GM12801 (cell line): ENCODE measurements around the gene ATXN10.

Experiments
- TF ChIP-seq, protein P1 (sequence below): IDR thresholded peaks from one replicate; pipeline ENCODE4 v1.5.1; 2011; ENCODE audit warnings: control low read depth; ENCODE audit not compliant: insufficient read length; ENCODE audit errors: extremely low read depth

ATXN10 gene

DNA sequence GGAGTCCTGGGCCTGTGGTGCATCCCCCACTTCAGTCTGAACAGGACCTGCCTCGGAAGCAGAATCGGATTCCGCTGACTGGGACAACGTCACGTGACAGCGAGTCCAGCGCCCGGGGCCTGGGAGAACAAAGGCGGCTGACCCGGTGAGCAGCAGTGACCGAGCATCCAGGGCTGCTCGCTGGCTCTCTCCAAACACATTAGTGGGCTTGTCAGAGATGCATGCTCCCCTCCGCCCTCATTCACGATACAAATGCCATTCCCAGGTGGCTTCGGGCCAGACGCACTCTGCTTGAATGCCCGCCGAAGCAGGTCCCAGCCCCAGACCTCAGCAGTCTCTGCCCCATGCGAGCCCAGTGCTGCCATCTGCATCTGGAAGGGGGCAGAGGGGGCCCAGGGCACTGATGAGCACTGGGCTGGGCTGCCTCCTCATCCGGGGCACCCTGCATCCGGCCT is 214.3 kb downstream of the ATXN10 start:
- TF ChIP-seq, protein P1, sequence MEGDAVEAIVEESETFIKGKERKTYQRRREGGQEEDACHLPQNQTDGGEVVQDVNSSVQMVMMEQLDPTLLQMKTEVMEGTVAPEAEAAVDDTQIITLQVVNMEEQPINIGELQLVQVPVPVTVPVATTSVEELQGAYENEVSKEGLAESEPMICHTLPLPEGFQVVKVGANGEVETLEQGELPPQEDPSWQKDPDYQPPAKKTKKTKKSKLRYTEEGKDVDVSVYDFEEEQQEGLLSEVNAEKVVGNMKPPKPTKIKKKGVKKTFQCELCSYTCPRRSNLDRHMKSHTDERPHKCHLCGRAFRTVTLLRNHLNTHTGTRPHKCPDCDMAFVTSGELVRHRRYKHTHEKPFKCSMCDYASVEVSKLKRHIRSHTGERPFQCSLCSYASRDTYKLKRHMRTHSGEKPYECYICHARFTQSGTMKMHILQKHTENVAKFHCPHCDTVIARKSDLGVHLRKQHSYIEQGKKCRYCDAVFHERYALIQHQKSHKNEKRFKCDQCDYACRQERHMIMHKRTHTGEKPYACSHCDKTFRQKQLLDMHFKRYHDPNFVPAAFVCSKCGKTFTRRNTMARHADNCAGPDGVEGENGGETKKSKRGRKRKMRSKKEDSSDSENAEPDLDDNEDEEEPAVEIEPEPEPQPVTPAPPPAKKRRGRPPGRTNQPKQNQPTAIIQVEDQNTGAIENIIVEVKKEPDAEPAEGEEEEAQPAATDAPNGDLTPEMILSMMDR = no peak

DNA sequence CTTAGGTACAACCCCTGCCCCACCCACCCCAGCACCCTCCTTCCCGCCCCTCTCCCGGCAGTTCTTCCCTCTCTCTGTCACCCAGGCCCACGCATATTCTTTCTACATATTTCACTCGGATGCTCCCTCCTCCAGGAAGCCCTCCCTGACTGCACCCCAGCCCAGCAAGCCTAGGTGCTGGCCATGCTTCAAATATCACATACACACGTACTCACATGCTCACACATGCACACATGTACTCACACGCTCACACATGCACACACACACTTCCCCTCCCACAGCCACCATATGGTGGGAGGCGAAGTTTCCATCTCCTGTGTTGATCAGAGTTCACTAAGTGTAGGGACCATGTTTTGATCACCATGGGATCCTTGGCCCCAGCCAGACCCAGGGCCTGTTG is 214.9 kb downstream of the ATXN10 start:
- TF ChIP-seq, protein P1 = no peak

DNA sequence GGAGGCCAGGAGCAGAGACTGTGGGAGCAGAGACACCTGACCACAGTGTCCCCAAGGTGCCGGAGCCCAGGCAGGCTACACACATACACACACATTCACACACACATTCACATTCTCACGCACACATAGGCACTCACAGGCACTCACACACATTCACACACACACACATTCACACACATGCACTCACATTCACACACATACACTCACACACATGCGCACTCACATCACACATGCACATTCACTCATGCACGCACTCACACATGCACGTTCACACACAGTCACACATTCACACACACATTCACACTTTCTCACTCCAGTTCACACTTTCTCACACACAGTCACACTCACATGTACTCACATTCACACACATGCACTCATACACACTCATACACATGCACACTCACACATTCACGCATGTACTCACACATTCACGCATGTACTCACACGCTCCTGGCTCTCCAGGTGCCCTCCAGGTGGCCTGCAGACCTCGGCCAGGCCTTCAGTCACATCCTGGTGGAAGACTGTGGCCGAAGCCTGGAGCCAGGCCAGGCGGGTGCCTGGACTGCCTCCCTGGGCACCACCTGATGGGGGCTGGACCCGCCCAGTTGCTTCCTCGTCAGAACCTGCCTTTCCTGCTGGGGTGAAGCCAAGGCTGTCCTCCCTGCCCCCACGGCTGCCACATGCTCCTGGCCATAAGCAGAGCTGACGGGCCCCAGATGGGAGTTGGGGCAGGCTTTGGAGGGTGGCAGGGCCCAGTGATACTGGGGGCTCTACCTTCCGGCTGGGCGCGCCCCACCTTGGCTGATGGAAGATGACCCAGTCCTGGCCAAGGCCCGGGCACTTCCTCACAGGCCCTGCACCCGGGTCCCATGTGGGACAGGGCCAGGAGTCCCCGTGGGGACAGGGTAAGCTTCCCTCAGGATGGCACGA is 215.8 kb downstream of the ATXN10 start:
- TF ChIP-seq, protein P1 = no peak

DNA sequence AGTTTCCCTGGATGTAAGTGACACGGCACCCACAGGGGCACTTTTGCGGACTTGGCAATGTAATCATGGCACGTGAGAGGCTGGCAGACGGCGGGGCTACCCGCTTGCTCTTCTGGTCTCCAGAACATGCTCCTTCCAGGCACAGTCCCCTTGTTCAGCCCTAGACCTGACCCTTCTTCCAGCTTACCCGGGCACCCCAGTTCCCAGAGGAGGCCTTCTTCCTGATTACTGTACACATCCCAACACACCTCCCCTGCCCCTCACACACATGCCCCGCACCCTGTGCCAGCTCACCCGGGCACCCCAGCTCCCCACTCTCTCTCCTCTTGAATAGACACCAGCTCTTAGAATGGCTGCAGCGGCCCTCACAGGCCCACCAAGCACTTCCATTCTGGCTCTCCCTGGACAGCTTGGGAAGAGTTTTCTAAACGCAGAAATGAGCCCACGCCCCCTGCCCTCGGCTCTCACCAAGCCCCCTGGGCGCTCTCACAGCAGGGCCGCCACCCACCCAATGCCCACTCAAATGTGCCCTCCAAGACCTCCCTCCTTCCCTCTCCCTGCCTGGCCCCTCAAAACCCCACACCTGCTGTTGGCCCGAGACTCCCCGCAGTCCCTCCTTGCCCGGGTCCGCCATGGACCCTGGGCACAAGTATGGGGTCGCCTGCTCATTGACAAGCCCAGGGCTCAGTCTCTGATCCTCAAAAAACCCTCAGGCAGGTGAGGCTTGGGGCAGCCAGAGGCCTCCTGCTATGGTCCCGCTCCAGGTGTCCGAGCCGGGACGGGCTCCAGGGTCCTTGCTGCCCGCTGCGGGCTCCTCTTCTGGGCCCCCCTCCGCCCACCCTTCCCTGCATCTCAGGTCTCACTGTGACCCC is 216.8 kb downstream of the ATXN10 start:
- TF ChIP-seq, protein P1 = no peak

DNA sequence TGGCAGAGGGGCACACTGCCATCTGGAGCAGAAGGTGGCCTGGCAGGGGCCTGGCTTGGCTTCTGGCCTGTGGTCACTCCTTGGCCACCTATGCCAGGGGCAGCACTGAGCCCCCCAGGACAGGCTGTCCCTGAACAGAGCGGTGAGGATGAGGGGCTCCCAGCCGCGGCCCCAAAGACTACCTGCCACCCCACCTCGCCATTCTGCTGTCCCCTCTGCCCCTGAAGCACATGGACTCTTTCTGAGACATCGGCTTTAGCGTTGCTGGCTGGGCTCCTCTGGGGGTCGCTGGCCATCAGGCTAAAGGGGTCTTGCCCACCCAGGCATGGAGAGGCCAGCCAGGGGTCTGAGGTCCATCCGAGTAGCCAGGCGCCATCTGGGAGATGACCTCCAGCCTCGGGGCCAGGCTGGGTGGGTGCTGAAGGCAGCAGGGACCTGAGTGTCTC is 217.5 kb downstream of the ATXN10 start:
- TF ChIP-seq, protein P1 = no peak

DNA sequence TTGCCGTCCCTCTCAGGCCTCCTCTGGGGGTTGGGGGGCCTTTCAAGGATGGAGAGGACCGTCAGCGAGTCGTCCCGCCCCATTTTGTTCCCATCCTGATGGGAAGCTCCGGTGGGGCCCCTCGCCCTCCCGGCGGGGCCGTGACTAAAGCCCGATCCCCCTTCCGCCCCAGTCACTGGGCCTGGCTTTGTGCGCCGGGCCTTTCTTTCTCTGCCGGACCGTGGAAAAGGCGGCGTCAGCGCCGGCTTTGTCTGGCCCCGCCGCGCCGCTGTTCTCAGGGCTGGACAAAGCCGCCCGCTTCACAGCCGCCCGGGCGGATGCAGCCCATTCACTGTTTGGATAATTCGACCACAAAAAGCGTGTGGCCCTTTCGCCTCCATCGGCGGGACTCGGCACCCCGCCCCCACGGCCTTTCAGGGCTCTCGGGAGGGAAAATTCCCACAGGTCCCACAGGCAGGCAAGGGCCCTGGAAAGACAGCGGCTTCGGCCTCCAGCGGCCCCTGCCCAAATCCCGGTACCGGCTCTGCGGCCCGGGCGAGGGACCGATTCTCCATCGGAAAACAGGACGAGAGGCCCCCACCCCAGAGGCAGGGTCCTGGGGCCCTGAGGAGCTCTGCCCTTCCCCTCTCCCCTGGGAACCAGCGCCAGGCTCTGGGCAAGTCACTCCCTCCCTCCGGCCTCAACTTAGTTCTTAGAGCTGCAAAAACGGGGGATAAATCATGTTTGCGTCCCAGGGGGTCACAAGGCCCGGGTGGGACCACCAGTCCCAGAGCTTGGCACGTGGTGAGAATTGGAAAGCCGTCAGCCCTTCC is 218.1 kb downstream of the ATXN10 start:
- TF ChIP-seq, protein P1 = no peak
